Gastroesophageal sphincter (tissue), 4 donors: ENCODE measurements around the gene SLC7A10. TPM values are rescaled to one million over a fixed set of nuclear protein-coding genes. Genes with fewer than 3 reads are reported as not detected.

Experiments
- ATAC-seq: fragments of 150-250 bp; one replicate; pipeline ENCODE4 v1.9.1; 2016; ENCODE audit warnings: mild to moderate bottlenecking, moderate library complexity
- H3K27ac ChIP-seq, 4 donors: fragments of 200-600 bp; sonication (generic) in 3 of 4; 1 replicate in 3 of 4; 2 replicates in 1 of 4; pipeline ENCODE4 v1.5.1; 2016 to 2019
- H3K27me3 ChIP-seq: fragments of 200-600 bp; sonication (generic); one replicate; pipeline ENCODE4 v1.5.1; 2019
- H3K36me3 ChIP-seq, 2 donors: fragments of 200-600 bp; sonication (generic); one replicate each; pipeline ENCODE4 v1.5.1; 2019; ENCODE audit warnings: control low read depth in 1 of 2
- H3K4me1 ChIP-seq, 3 donors: fragments of 200-600 bp; sonication (generic); 1 replicate in 2 of 3; 2 replicates in 1 of 3; pipeline ENCODE4 v1.5.1; 2016 to 2019; ENCODE audit warnings: control low read depth in 2 of 3
- H3K4me3 ChIP-seq, 2 donors: fragments of 200-600 bp; sonication (generic); one replicate each; pipeline ENCODE4 v1.5.1; 2019; ENCODE audit warnings: mild to moderate bottlenecking in 1 of 2, moderate library complexity in 1 of 2
- H3K9me3 ChIP-seq, 3 donors: fragments of 200-600 bp; sonication (generic); one replicate each; pipeline ENCODE4 v1.5.1; 2017 to 2019; ENCODE audit warnings: control low read depth in 2 of 3
- CTCF ChIP-seq, 4 experiments: fragments of 200-600 bp in 2 of 4; fragments of 450-650 bp in 2 of 4; sonication (generic) in 1 of 4; IDR thresholded peaks; one replicate each; pipeline ENCODE4 v1.5.1; 2017 to 2019; ENCODE audit warnings: antibody characterized with exemption in 4 of 4, mild to moderate bottlenecking in 2 of 4, moderate library complexity in 2 of 4
- EP300 ChIP-seq: sonication (generic); formaldehyde crosslinking; IDR thresholded peaks from one replicate; pipeline ENCODE4 v1.6.1; 2017; ENCODE audit warnings: antibody characterized with exemption, mild to moderate bottlenecking
- POLR2A ChIP-seq, 2 donors: fragments of 450-650 bp; IDR thresholded peaks; one replicate each; pipeline ENCODE4 v1.6.1; 2017; ENCODE audit warnings: antibody characterized with exemption in 2 of 2, mild to moderate bottlenecking in 2 of 2, moderate library complexity in 1 of 2
- POLR2AphosphoS5 ChIP-seq: sonication (generic); formaldehyde crosslinking; IDR thresholded peaks from one replicate; pipeline ENCODE4 v1.6.1; 2017; ENCODE audit warnings: antibody characterized with exemption
- WGBS, 2 donors: methylation state at CpG; one replicate each; pipeline ENCODE4 v1.1.5; 2018; ENCODE audit warnings: low coverage in 1 of 2; 5-methylcytosine and 5-hydroxymethylcytosine counted together
- total RNA-seq, 4 donors: library from RNA; depleted of rRNA; stranded (reverse); fragments of >200 nt; gene quantifications; one replicate each; pipeline ENCODE4 v1.1.0, GENCODE V29; 2016

SLC7A10 gene
- total RNA-seq, 4 donors from 2014 or later: not detected

GRCh38 chr19:33266974-33267484 lies 41.4 kb upstream of the SLC7A10 start:
- Histone ChIP-seq H3K4me1 (no peaks in the 10 kb centered on the region), H3K27me3 (peaks cover 14% of the 10 kb centered on the region), H3K27ac (no peak overlapping the region), H3K4me3 (no peak overlapping the region), H3K36me3 (no peaks in the 10 kb centered on the region), H3K9me3 (no peaks in the 10 kb centered on the region)
- ATAC-seq: no peak
- TF ChIP-seq CTCF (IDR thresholded peaks at IDR 0.05) (no peak), EP300 (no peak), POLR2AphosphoS5 (no peak), POLR2A (IDR thresholded peaks at IDR 0.05) (no peak)
- 63 to 100% methylated on average over 1 to 6 of the region's 20 CpGs for WGBS, 2 donors

- WGBS, 2 donors: 79 to 83% methylated on average over 9 to 11 of the region's 14 CpGs
- Histone ChIP-seq H3K4me3 (no peak overlapping the region), H3K9me3 (no peaks in the 10 kb centered on the region), H3K4me1 (no peaks in the 10 kb centered on the region), H3K27me3 (peaks cover 14% of the 10 kb centered on the region), H3K27ac (no peak overlapping the region), H3K36me3 (no peaks in the 10 kb centered on the region)
- ATAC-seq: no peak
- TF ChIP-seq EP300 (no peak), POLR2A (IDR thresholded peaks at IDR 0.05) (no peak), POLR2AphosphoS5 (no peak), CTCF (IDR thresholded peaks at IDR 0.05) (no peak)
Observed at GRCh38 chr19:33264881-33265445, 39.3 kb upstream of the SLC7A10 start.

GRCh38 chr19:33263325-33264023 lies 37.8 kb upstream of the SLC7A10 start:
- 80% methylated on average over 12 of the region's 25 CpGs; no CpG with 5 or more reads in 1 of the 2 donors for WGBS, 2 donors
- Histone ChIP-seq H3K27me3 (peaks cover 3% of the 10 kb centered on the region), H3K27ac (no peak overlapping the region), H3K4me1 (no peaks in the 10 kb centered on the region), H3K4me3 (no peak overlapping the region), H3K36me3 (no peaks in the 10 kb centered on the region), H3K9me3 (peaks cover 0 to 11% (median 0%) of the 10 kb centered on the region in 3 donors)
- no peak for ATAC-seq
- TF ChIP-seq POLR2AphosphoS5 (no peak), CTCF (IDR thresholded peaks at IDR 0.05) (no peak), POLR2A (IDR thresholded peaks at IDR 0.05) (no peak)

DNA sequence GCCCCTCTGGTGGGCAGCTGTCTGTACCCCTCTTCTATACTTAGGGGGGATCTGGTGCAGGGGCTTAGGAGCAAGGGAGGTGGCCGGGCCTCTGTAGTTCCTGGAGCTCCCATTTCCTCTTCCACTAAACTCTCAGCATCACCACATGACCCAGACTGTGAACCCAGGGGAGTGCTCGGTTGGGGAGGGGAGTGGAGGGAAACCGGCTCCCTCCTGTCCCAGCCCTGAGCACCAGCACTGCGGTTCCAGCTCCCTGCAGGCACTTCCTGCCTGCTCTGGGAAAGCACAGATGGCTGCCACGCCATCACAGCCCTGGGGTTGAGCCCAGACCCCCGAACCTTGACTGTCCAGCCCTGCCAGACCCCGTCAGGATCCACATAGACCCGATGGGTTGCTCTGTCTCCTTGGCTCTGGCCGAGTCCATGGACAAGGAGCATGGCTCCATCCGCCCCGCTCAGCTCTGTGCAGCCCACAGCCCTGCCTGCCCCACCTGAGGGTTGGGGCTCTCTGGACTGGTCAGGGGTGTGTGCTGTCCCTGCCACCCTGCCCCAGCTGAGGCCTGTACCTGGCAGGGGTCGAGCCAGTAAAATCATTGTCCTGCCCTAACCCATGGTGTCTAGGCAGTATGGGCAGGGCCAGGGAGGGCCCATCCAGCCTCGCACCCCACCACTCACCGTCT lies 36.0 kb upstream of the SLC7A10 start:
- no peaks in the 10 kb centered on the region for H3K27me3 ChIP-seq
- H3K4me3 ChIP-seq: no peak overlapping the region
- peak; percentile 44 for ATAC-seq
- TF ChIP-seq POLR2AphosphoS5 (no peak), CTCF (IDR thresholded peaks at IDR 0.05) (no peak), EP300 (no peak), POLR2A (IDR thresholded peaks at IDR 0.05) (no peak)
- peaks cover 0 to 25% (median 0%) of the 10 kb centered on the region in 3 donors for H3K9me3 ChIP-seq
- WGBS, 2 donors: 51 to 78% methylated on average over 3 to 5 of the region's 14 CpGs
- no peaks in the 10 kb centered on the region for H3K36me3 ChIP-seq
- no peaks in the 10 kb centered on the region for H3K4me1 ChIP-seq
- peak overlapping the region in 1 of 4 donors; percentile 29 for H3K27ac ChIP-seq
